Astrocyte (in vitro differentiated cells and primary cell): ENCODE measurements around the gene SGTA.

Source experiments
- CTCF ChIP-seq: IDR thresholded peaks from 2 replicates; pipeline ENCODE4 v1.5.1; 2011; ENCODE audit warnings: low read depth, mild to moderate bottlenecking, inconsistent platforms, low read length, moderate library complexity; ENCODE audit not compliant: insufficient read depth
- EZH2 ChIP-seq: IDR thresholded peaks from 2 replicates; pipeline ENCODE4 v1.6.1; 2012; ENCODE audit warnings: mild to moderate bottlenecking, low read length, inconsistent platforms; ENCODE audit not compliant: insufficient read depth

- TF ChIP-seq CTCF: no peak
- TF ChIP-seq EZH2: no peak
Observed at GRCh38 chr19:2723345-2723715, 59.7 kb downstream of the SGTA start.
